ENCODE results near the gene PMEPA1.

PMEPA1 gene

DNA sequence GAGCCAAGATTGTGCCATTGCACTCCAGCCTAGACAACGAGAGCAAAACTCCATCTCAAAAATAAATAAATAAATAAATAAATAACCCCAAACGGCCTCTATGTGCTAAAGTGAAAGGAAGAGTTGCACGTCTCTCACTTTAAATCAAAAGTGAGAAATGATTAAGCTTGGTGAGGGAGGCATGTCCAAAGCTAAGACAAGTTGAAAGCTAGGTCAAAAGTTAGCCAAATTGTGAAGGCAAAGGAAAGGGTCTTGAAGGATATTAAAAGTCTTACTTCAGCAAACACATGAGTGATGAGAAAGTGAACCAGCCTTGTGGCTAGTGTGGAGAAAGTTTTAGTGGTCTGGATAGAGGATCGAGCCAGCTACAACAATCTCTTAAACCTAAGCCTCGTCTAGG lies 103.9 kb downstream of the PMEPA1 start:
- DNase-seq: no peak

DNA sequence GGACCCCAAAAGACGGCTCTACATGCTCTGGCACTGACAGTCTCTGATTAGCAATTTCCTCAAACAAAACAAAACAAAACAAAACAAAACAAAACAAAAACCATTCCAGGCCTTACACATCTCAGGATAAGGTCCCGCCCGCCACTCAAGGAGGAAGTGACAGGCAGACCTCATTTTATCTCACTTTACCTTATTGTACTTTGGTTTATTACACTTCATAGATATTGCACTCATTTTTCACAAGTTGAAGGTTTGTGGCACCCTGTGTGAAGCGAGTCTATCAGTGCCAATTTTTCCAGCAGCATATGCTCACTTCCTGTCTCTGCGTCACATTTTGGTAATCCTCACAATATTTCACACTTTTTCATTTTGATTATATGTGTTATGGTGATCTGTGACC lies 104.8 kb downstream of the PMEPA1 start:
- peak in 1 of 5 experiments; percentile 78 for DNase-seq

DNA sequence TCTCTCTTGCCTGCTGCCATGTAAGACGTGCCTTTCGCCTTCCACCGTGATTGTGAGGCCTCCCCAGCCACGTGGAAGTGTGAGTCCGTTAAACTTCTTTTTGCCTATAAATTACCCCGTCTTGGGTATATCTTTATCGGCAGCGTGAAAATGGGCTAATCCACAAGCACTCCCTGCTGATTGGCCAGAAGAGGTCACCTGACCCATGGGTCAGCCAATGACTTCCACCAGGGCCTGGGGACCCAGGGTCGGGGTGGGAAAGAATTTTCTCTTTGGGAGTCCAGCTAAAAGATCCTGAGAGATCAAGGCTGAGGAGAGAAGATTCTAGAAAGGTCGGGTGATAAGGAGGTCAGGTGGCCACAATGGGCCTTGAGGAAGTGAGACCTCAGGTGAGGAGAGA lies 106.7 kb downstream of the PMEPA1 start:
- no peak for DNase-seq

DNA sequence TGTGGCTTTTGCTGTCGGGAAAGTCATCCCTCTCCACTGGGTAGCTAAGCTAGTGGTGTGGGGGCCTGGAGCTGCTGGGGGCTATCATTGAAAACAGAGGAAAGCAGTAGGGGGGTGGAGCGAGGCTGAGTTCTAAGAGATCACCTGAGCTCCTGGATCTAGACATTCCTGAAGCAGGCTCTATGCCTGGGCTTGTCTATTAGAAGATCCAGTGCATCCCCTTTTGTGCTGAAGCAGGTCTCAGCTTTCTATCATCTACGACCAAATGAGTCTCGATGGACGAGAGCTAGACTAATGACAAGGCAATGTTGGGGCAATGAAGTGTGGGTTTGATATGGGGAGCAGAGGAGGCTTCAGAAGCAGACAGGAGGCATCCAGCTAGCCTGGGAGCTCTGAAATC lies 108.1 kb downstream of the PMEPA1 start:
- DNase-seq: no peak

DNA sequence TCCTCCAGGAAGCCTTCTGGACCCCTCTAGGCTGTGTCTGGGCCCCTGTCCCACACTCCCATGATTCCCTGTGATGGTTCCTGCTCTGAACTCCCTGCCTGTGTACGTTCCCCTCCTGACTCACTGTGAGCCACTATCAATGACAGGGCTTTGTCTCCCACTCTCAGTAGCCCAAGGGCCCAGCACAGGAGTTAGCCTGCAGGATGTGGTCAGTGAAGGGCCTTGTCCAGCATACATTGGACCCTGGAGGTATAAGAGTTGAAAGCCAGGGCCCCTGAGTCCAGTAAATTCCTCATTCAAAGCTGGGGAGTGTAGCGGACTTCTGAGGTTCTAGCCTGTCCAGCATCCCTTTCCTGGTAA lies 108.6 kb downstream of the PMEPA1 start:
- no peak for DNase-seq

DNA sequence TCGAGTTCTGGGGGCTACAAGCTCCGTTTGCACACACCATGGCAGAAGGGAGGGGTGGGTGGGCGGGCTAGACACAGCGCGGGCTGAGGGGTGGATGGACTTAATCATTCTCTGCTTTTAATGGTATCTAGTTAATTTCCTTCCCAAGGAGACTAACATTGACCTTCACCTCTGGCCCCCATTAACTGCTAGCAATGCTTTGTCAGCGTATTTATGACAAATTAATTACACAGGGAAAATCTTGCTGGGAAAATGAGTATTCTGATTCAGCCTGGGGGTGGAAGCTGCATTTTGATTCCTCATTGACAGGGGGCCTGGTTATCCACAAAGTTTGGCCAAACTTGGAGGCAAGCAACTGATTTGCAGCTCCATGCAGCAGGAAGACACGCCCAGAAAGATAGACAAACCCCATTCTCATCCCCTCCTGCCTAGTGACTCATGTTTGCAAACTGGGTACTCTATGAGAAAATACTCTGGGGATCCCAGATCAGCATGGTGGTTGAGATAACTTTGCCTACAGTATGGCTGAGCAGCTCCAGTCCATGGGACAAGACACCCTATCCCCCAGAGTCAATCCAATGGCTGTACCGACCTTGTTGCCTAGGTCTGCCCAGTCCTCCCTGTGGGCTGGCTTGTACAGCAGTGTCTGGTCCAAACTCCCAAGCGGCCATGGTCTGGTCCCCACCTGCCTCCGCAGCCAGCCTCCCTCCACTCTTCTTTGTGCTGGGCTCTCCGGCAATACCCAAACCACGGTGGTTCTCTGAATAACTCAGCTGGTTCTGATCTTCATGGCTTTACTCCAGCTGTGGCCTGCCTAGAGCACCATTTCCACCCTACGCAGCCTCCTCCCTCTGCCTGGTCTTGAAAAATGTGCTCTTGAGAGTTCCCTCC lies 109.2 kb downstream of the PMEPA1 start:
- no peak for DNase-seq

DNA sequence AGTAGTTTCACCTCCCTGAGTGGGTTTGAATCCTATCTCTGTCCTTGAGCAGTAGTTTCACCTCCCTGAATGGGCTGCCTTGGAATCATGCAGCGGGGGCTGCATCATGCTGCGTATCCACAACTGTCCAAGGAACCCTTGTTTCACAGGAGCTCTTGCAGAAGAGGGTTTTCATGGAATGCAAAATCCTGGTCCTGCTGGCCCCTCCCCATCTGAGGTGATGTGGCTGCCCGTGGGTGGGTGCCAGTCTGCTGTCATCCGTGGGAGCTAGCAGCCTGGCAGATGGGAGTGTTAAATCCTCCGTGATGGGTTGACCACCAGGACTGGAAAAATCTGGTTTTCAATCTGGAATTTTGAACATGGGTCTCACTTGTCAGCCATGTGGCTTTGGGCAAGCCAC lies 111.3 kb downstream of the PMEPA1 start:
- DNase-seq: no peak
